Activated CD4-positive, CD25-positive, alpha-beta regulatory T cell (primary cell): Measurements from ENCODE around the gene ITPR2.

Experiments used
- DNase-seq, 4 experiments: peaks; one replicate each; lab custom pipeline; 2025; lab: John Stamatoyannopoulos, UW

ITPR2 gene

DNA sequence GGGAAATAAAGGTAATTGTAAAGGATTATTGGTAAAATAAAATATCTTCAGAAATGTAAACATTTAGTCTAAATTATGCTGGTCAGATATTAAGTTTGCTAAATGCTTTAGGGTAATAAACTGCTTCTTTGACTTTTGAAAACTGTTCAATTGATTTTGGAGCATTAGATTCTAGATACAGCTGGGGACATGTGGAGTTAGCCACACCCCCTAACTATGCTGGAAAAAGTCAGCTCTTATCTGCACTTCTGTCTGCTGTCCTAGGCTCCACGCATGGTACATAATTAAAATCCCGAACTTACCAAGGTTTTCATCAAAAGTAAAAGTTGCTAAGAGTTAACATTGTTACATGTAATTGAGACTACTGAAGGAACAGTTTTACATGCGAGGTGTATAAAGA lies 78.8 kb downstream of the ITPR2 start:
- DNase-seq: no peak

- DNase-seq: no peak
These were observed 81.8 kb downstream of the ITPR2 start for GRCh38 chr12:26751179-26751578.

DNA sequence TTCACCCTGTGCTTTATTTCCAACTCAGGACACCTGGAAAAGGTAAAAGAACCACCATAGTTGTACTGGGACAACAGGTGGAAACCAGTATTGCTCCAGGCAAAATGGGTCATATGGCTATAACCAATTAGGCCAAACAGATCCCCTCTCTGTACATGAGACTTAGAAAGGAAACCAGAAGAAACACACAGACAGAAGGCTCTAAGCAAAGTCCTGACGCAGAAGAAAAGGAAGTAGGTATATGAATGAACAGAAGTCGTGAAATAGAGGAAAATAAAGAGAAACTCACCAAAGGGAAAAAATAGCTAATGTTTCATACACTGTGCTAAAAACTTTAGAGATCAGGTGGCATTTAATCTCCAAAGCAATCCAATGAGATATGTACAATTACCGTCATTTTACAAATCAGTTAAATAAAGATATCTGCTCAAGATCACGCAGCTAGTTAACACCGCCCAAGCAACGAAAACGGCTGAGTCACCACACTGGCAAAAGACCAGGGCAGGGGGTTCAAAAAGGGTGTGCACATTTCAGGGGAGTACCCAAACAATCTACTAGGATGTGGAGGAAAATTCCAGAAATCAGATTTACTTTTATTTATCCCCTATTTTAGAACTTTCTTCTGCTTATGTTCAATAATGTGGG lies 82.3 kb downstream of the ITPR2 start:
- DNase-seq: no peak

DNA sequence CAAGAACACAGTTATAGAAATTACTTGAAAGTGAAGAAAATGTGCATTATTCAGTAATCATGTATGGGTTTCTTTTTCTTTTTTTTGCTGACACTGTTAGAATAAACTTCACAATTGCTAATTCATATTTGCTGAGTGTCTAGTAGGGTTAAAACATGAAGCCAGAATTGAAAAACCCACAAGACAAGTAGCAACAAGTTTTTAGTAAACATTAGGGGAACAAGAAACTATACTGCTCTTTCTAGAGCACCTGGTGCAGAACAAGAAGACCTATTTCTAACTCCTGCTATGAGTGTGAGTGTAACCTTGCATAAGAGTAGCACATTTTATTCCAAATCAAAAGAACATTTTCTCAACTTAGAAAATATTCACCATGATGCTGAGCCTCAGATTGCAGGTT lies 83.2 kb downstream of the ITPR2 start:
- no peak for DNase-seq

GRCh38 chr12:26748741-26749431 lies 84.1 kb downstream of the ITPR2 start:
- no peak for DNase-seq

- no peak for DNase-seq
These were observed 84.6 kb downstream of the ITPR2 start for GRCh38 chr12:26748412-26748740.

DNA sequence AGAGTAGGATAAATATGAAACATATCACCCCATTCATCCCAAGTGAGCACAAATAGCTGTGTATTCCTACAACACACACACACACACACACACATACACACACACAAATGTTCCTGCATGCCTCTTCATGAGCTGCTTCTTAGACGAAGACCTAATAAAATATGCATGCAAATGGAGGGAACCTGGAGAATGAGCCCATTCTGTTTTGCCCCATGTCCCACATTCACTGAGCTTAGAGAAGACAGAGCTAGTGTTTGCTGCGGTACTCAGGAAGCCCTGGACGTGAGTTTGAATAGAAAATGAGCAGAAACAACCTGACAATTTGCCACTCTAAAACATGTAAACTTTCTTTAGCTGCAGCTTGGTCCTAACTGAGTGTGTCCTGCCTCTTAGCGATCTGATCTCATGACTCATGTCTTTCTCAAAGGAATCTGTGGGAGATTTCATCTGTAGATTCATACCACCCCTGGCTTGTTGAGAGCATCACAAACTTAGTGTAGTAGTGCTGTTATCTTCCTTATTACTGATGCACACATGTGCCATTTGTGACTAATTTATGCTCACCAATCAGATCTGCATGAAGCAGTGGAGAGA lies 86.8 kb downstream of the ITPR2 start:
- no peak for DNase-seq

- DNase-seq: no peak
These were observed 88.1 kb downstream of the ITPR2 start for GRCh38 chr12:26744697-26745440.

- no peak for DNase-seq
These were observed 88.9 kb downstream of the ITPR2 start for GRCh38 chr12:26744042-26744626.

DNA sequence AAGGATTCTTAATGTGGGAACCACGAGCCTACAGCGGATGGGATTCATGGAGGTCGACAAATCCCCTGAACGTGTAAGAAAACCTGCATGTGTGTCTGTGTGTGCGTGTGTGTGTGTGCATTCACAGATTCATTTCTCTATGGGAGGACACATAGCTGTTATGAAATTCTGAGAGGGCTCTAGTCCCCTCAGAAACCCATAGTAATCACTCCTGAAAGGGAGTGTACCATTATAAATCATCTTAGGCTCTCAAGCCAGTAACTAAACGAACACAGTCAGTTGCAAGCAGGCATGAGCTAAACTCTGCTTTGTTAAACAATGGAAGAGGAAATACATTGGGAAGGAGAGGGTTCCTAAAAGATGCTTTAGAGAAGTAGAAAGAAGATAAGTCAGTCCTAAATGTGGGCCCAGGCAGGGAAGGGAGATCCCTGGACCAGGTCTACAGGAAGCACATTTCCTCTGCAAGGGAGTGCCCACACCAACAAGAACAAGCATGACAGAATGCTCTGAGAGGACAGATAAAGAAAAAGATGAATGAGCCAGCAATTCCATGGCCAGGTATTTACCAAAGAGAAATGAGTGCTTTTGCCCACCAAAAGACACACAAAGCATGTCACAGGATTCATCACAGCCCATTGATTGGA lies 91.3 kb downstream of the ITPR2 start:
- no peak for DNase-seq

DNA sequence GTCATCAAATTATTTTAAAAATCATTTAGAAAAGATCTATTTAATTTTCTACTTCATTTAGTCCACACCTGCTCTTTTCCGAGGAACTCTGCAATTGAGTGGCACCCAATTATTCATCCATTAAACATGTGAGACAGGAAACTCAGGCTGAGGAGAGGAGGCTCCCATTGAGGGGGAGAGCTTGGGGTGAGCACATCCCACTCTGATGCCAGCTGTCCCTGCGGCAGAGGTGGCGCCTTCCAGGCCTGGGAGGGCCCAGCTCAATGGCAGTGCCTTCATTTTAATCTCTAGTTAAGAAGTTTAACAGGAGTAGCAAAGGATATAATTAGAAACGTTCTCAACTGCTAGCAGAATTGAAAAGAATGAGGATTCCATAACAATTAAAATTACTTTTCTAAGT lies 92.0 kb downstream of the ITPR2 start:
- DNase-seq: no peak

GRCh38 chr12:26740348-26740747 lies 92.6 kb downstream of the ITPR2 start:
- DNase-seq: no peak

GRCh38 chr12:26737487-26738030 lies 95.4 kb downstream of the ITPR2 start:
- DNase-seq: no peak

- no peak for DNase-seq
These were observed 96.2 kb downstream of the ITPR2 start for GRCh38 chr12:26736563-26737486.

DNA sequence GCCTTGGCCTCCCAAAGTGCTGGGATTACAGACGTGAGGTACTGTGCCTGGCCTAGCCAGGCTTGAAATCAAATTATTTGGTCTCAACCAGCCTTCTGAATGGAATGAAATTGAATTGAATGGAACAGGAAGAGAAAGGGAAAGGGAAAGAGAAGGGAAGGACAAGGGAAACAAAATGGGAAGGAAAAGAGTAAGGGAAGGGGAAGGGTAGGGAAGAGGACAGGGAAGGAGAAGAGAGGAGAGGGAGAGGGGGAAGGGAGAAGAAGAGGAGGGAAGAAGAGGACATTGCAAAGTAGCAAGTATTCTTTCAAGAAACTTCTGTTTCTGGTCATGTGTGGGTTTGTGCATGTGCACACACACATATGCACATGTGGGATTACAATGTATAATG lies 97.8 kb downstream of the ITPR2 start:
- no peak for DNase-seq

DNA sequence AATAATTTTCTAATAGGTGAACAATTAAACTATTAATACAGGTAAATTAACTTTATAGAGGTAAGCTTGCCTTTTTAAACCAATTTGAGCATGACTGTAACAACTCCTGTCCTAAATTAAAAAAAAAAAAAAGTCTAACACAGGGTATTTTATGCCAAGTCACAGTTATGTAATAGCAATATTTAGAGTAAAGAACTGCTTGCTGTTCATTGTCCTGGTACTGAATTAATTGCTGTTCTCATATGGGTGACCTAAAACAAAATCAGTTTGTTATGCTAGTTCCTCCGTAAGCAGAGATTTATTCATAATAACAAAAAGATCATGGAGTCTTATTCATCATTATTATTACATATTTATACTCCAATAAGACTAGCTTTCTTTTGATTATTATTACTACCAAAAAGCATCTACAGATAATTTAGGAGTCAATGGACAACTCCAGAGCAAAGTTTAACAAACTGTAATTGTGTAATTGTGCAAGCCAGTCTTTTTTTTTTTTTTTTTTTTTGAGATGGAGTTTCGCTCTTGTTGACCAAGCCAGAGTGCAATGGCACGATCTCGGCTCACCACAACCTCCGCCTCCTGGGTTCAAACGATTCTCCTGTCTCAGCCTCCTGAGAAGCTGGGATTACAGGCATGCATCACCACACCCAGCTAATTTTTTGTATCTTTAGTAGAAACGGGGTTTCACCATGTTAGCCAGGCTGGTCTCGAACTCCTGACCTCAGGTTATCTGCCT lies 98.3 kb downstream of the ITPR2 start:
- no peak for DNase-seq

- no peak for DNase-seq
These were observed 100.7 kb downstream of the ITPR2 start for GRCh38 chr12:26732005-26732908.

- no peak for DNase-seq
These were observed 102.3 kb downstream of the ITPR2 start for GRCh38 chr12:26730481-26731350.
